DLD1 (cell line): Measurements from ENCODE around the gene TMEFF2.
"Not testable (repeated sequence)": the region's sequence is repeated elsewhere in the genome, so short reads cannot be mapped to it uniquely, and the experiment has no call there.

Experiments
- in situ Hi-C: cut with HindIII; loops from 2 replicates; pipeline ENCODE4 v1.10.0; 2017; ENCODE audit warnings: low sequenced_read_pairs

The TMEFF2 gene

GRCh38 chr2:192139813-192140212, 54.9 kb downstream of the TMEFF2 start:
- in situ Hi-C loops: no loop called here

GRCh38 chr2:192137451-192137850, 57.3 kb downstream of the TMEFF2 start:
- in situ Hi-C loops: no loop called here

GRCh38 chr2:192132604-192133003, 62.1 kb downstream of the TMEFF2 start:
- in situ Hi-C loops: not testable (repeated sequence)

GRCh38 chr2:192130312-192130711, 64.4 kb downstream of the TMEFF2 start:
- in situ Hi-C loops: not testable (repeated sequence)

- in situ Hi-C loops: no loop called here
These were observed 66.1 kb downstream of the TMEFF2 start for GRCh38 chr2:192128655-192129054.

GRCh38 chr2:192127434-192127833, 67.3 kb downstream of the TMEFF2 start:
- in situ Hi-C loops: no loop called here

GRCh38 chr2:192126912-192127311, 67.8 kb downstream of the TMEFF2 start:
- in situ Hi-C loops: no loop called here

GRCh38 chr2:192126426-192126825, 68.3 kb downstream of the TMEFF2 start:
- in situ Hi-C loops: no loop called here

- in situ Hi-C loops: no loop called here
These were observed 70.2 kb downstream of the TMEFF2 start for GRCh38 chr2:192124571-192124970.

GRCh38 chr2:192123847-192124246, 70.9 kb downstream of the TMEFF2 start:
- in situ Hi-C loops: no loop called here

GRCh38 chr2:192122946-192123345, 71.8 kb downstream of the TMEFF2 start:
- in situ Hi-C loops: no loop called here

- in situ Hi-C loops: no loop called here
These were observed 72.6 kb downstream of the TMEFF2 start for GRCh38 chr2:192122141-192122540.

GRCh38 chr2:192119536-192119935, 75.2 kb downstream of the TMEFF2 start:
- in situ Hi-C loops: no loop called here

- in situ Hi-C loops: no loop called here
These were observed 77.0 kb downstream of the TMEFF2 start for GRCh38 chr2:192117705-192118104.

- in situ Hi-C loops: not testable (repeated sequence)
These were observed 83.2 kb downstream of the TMEFF2 start for GRCh38 chr2:192111536-192111935.

GRCh38 chr2:192099742-192100141, 95.0 kb downstream of the TMEFF2 start:
- in situ Hi-C loops: no loop called here

- in situ Hi-C loops: no loop called here
These were observed 95.8 kb downstream of the TMEFF2 start for GRCh38 chr2:192098814-192099491.

GRCh38 chr2:192091476-192091875, 103.3 kb downstream of the TMEFF2 start:
- in situ Hi-C loops: no loop called here

- in situ Hi-C loops: no loop called here
These were observed 103.8 kb downstream of the TMEFF2 start for GRCh38 chr2:192090911-192091310.

GRCh38 chr2:192087398-192087958, 107.3 kb downstream of the TMEFF2 start:
- in situ Hi-C loops: no loop called here

GRCh38 chr2:192082121-192082520, 112.6 kb downstream of the TMEFF2 start:
- in situ Hi-C loops: no loop called here

- in situ Hi-C loops: not testable (repeated sequence)
These were observed 114.6 kb downstream of the TMEFF2 start for GRCh38 chr2:192080096-192080495.

GRCh38 chr2:192073878-192074277, 120.9 kb downstream of the TMEFF2 start:
- in situ Hi-C loops: no loop called here
